ENCODE results near the gene KIF14. TPM values are rescaled to one million over a fixed set of nuclear protein-coding genes. Genes with fewer than 3 reads are reported as not detected.

Gene KIF14
- total and polyA plus RNA-seq, 2 donors (not counting 3 experiments of a cell fraction or from before 2014, with no cell fraction given), result 1.5 to 13.8 TPM

GRCh38 chr1:200619894-200620272, 668 bp downstream of the KIF14 start:
- Histone ChIP-seq H3K9ac (replicated peaks; ENCODE audit: extremely low read depth, insufficient read depth, low read length) (peak overlapping the region; percentile 92), H3K4me3 (replicated peaks in 1 of 3; ENCODE audit: insufficient read depth in 1 of 3, low read depth in 1 of 3, low read length in 3 of 3) (peak overlapping the region; percentile 58 to 94 (median 81)), H3K4me1 (ENCODE audit: control insufficient read depth, extremely low read depth, insufficient read depth, low read length) (peaks cover 16% of the 10 kb centered on the region), H3K9me1 (replicated peaks; ENCODE audit: control insufficient read depth, extremely low read depth, insufficient read depth, low read length) (no peaks in the 10 kb centered on the region), H3K4me2 (ENCODE audit: insufficient read depth, low read length) (peak overlapping the region; percentile 99), H4K20me1 (replicated peaks; ENCODE audit: control insufficient read depth, extremely low read depth, insufficient read depth, low read length) (no peaks in the 10 kb centered on the region), H3K27me3 (ENCODE audit: control insufficient read depth in 2 of 2, insufficient read depth in 2 of 2, low read length in 2 of 2) (no peaks in the 10 kb centered on the region), H2AFZ (ENCODE audit: low read depth, low read length) (peak overlapping the region; percentile 78), H3K9me3 (replicated peaks; ENCODE audit: control insufficient read depth, insufficient read depth, low read length) (no peaks in the 10 kb centered on the region), H3K79me2 (ENCODE audit: control insufficient read depth, insufficient read depth, low read length) (peaks cover 11% of the 10 kb centered on the region), H3K27ac (ENCODE audit: insufficient read depth, low read depth, low read length) (peak overlapping the region; percentile 95), H3K36me3 (ENCODE audit: control insufficient read depth in 2 of 2, extremely low read depth in 1 of 2, insufficient read depth in 2 of 2, low read length in 2 of 2) (peaks cover 0 to 9% of the 10 kb centered on the region in 2 experiments)
- FAIRE-seq, result no peak
- DNase-seq (ENCODE audit: low read depth, low spot score), result no peak
- CTCF ChIA-PET, result interaction anchor here (1.7 to 3.6 kb wide), 2 partner anchors 9 to 62 kb away, joined by 5 to 54 read pairs; no protein-coding TSS in a partner anchor
- dilution Hi-C loops (cut with MboI; ENCODE audit: extremely low pct_ligation_motif_present, low sequenced_read_pairs), result loop anchor here (25.0 kb wide), 1 partner anchor 167 kb away; no protein-coding TSS in a partner anchor
- intact Hi-C loops (cut with micrococcal nuclease), result loop anchor here (1.0 to 5.0 kb wide), 5 partner anchors 49 to 492 kb away; partner anchors contain the start of genes CACNA1S and DDX59
- no TSS peak for BruUV-seq (replicated peaks)
- POLR2A ChIA-PET, result no interaction called here
- TF ChIP-seq POLR2AphosphoS5 (IDR thresholded peaks at IDR 0.05; ENCODE audit: insufficient read depth, low read depth, low read length) (no peak), GATA2 (IDR thresholded peaks at IDR 0.05; ENCODE audit: insufficient read depth, insufficient read length, low read depth, low read length) (no peak), EZH2 (IDR thresholded peaks at IDR 0.05; ENCODE audit: borderline replicate concordance, low read depth, low read length, severe bottlenecking) (no peak), FOS (IDR thresholded peaks at IDR 0.05; ENCODE audit: borderline replicate concordance, insufficient read depth, low read length) (no peak), JUN (IDR thresholded peaks at IDR 0.05; ENCODE audit: borderline replicate concordance, insufficient read depth, insufficient read length, low read depth) (no peak), CTCF (IDR thresholded peaks at IDR 0.05; ENCODE audit: extremely low read depth in 1 of 2, insufficient read depth in 1 of 2, low read depth in 1 of 2, low read length in 2 of 2) (no peak), POLR2A (IDR thresholded peaks at IDR 0.05; ENCODE audit: low read depth, low read length) (no peak), MYC (IDR thresholded peaks at IDR 0.05; ENCODE audit: low read depth, low read length) (no peak)
- TF ChIP-seq, protein P1, sequence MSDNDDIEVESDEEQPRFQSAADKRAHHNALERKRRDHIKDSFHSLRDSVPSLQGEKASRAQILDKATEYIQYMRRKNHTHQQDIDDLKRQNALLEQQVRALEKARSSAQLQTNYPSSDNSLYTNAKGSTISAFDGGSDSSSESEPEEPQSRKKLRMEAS (IDR thresholded peaks at IDR 0.05; ENCODE audit: insufficient read depth, insufficient read length), result no peak

Data from endothelial cell of umbilical vein (primary cell).